DND-41 (cell line): Measurements from ENCODE around the gene TBC1D5.

Experiments
- ATAC-seq: fragments of 200-7000 bp; cut with Tn5 transposase; 3 replicates; pipeline ENCODE4 v1.9.1; 2021; ENCODE audit warnings: low read depth; ENCODE audit not compliant: insufficient read depth
- DNase-seq: peaks from one replicate; pipeline ENCODE4 v3.0.0-alpha.2; 2020
- H2AFZ ChIP-seq: 2 replicates; pipeline ENCODE4 v1.6.0; 2012; ENCODE audit warnings: low read depth, low read length
- H3K27ac ChIP-seq: 2 replicates; pipeline ENCODE4 v1.5.1; 2012; ENCODE audit warnings: low read length, inconsistent platforms
- H3K27me3 ChIP-seq: fragments of 200-600 bp; sonication (generic); 2 replicates; pipeline ENCODE4 v1.6.0; 2012; ENCODE audit warnings: low read length, mild to moderate bottlenecking, inconsistent platforms; ENCODE audit not compliant: insufficient read depth, poor library complexity
- H3K36me3 ChIP-seq: 2 replicates; pipeline ENCODE4 v1.5.1; 2012; ENCODE audit warnings: low read length, inconsistent platforms; ENCODE audit not compliant: insufficient read depth
- H3K4me1 ChIP-seq: 2 replicates; pipeline ENCODE4 v1.5.1; 2012; ENCODE audit warnings: mild to moderate bottlenecking, low read length; ENCODE audit not compliant: insufficient read depth
- H3K4me2 ChIP-seq: 2 replicates; pipeline ENCODE4 v1.6.0; 2012; ENCODE audit warnings: mild to moderate bottlenecking, moderate library complexity, low read length, inconsistent platforms; ENCODE audit not compliant: insufficient read depth
- H3K4me3 ChIP-seq, 2 experiments: fragments of 200-600 bp in 1 of 2; shearing (Covaris generic) in 1 of 2; 2 replicates each; pipeline ENCODE4 v1.5.1; 2012 to 2016; ENCODE audit warnings: inconsistent platforms in 2 of 2, low read length in 2 of 2, mild to moderate bottlenecking in 2 of 2, low read depth in 1 of 2, moderate library complexity in 1 of 2
- H3K79me2 ChIP-seq: 2 replicates; pipeline ENCODE4 v1.6.0; 2012; ENCODE audit warnings: low read length, inconsistent platforms; ENCODE audit not compliant: insufficient read depth
- H3K9ac ChIP-seq: 2 replicates; pipeline ENCODE4 v1.6.0; 2012; ENCODE audit warnings: low read depth, mild to moderate bottlenecking, inconsistent platforms, low read length, moderate library complexity
- H3K9me3 ChIP-seq: 2 replicates; pipeline ENCODE4 v1.5.1; 2012; ENCODE audit warnings: low read length, moderate library complexity, mild to moderate bottlenecking, inconsistent platforms; ENCODE audit not compliant: insufficient read depth, severe bottlenecking
- H4K20me1 ChIP-seq: 2 replicates; pipeline ENCODE4 v1.6.0; 2012; ENCODE audit warnings: low read length; ENCODE audit not compliant: insufficient read depth
- EZH2 ChIP-seq: IDR thresholded peaks from 3 replicates; pipeline ENCODE4 v1.6.1; 2012; ENCODE audit warnings: borderline replicate concordance, low read depth, mild to moderate bottlenecking, moderate library complexity, low read length, inconsistent platforms; ENCODE audit not compliant: severe bottlenecking
- TF ChIP-seq, protein P1 (sequence below): IDR thresholded peaks from 2 replicates; pipeline ENCODE4 v1.5.1; 2012; ENCODE audit warnings: borderline replicate concordance, low read length, moderate library complexity, mild to moderate bottlenecking; ENCODE audit not compliant: poor library complexity, severe bottlenecking; ENCODE audit errors: extremely low read depth

Gene TBC1D5

DNA sequence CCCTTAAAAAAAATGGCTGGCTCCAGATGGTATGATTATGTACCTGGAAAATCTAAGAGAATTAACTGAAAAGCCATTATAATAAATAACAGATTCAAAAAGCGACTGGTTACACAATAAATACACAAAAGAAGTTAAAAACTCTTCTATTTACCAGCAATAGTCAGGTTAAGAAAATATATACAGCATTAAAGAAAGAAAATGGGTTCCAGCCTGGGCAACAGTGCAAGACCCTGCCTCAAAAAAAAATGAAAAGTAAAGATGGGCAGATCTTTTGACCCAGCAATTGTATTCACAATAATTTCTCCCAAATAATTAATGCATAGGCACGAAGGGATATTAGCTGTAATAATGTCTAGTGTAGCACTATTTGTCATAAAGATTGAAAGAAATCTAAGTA is 8.7 kb downstream of the TBC1D5 start:
- no peak overlapping the region for H3K4me3 ChIP-seq

DNA sequence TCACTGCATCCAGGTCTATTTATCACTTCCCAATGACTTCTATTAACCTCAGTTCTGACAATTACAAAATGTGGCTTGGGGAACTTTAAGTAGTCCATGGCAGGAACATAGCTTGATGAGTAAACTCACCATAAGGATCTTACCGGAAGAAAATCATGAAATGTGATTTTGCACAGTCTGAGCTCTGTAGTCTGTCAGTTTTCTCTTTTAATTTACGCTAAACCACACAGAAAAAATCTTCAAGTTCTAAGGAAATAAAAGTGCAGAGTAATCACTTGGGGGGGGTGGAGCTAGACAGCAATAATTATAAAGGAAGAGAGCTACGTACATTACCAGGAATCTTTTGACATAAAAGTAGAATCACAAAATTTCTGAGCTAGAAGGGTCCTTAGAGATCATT is 9.2 kb downstream of the TBC1D5 start:
- ATAC-seq (no peak), DNase-seq (no peak)
- no peaks in the 10 kb centered on the region for H3K27me3 ChIP-seq
- H3K36me3 ChIP-seq: peaks cover 30% of the 10 kb centered on the region
- no peaks in the 10 kb centered on the region; the same call in 1 of the 2 replicates for H4K20me1 ChIP-seq
- TF ChIP-seq EZH2: no peak
- TF ChIP-seq, protein P1, sequence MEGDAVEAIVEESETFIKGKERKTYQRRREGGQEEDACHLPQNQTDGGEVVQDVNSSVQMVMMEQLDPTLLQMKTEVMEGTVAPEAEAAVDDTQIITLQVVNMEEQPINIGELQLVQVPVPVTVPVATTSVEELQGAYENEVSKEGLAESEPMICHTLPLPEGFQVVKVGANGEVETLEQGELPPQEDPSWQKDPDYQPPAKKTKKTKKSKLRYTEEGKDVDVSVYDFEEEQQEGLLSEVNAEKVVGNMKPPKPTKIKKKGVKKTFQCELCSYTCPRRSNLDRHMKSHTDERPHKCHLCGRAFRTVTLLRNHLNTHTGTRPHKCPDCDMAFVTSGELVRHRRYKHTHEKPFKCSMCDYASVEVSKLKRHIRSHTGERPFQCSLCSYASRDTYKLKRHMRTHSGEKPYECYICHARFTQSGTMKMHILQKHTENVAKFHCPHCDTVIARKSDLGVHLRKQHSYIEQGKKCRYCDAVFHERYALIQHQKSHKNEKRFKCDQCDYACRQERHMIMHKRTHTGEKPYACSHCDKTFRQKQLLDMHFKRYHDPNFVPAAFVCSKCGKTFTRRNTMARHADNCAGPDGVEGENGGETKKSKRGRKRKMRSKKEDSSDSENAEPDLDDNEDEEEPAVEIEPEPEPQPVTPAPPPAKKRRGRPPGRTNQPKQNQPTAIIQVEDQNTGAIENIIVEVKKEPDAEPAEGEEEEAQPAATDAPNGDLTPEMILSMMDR: no peak
- no peak overlapping the region for H2AFZ ChIP-seq
- peaks cover 9% of the 10 kb centered on the region for H3K4me1 ChIP-seq
- no peak overlapping the region for H3K4me3 ChIP-seq
- H3K9me3 ChIP-seq: no peaks in the 10 kb centered on the region
- no peak overlapping the region for H3K4me2 ChIP-seq
- no peak overlapping the region for H3K27ac ChIP-seq
- no peak overlapping the region for H3K9ac ChIP-seq
- H3K79me2 ChIP-seq: peaks cover 91% of the 10 kb centered on the region

More for the DNA sequence above, 8.7 kb downstream of the TBC1D5 start:
- H3K9me3 ChIP-seq: no peaks in the 10 kb centered on the region
- H3K4me2 ChIP-seq: no peak overlapping the region
- H3K79me2 ChIP-seq: peaks cover 92% of the 10 kb centered on the region
- peaks cover 14% of the 10 kb centered on the region for H3K4me1 ChIP-seq
- ATAC-seq (no peak), DNase-seq (no peak)
- no peak overlapping the region for H3K9ac ChIP-seq
- peaks cover 27% of the 10 kb centered on the region for H3K36me3 ChIP-seq
- no peaks in the 10 kb centered on the region; the same call in 1 of the 2 replicates for H4K20me1 ChIP-seq
- H3K27me3 ChIP-seq: no peaks in the 10 kb centered on the region
- no peak overlapping the region for H2AFZ ChIP-seq
- TF ChIP-seq, protein P1: no peak
- TF ChIP-seq EZH2: no peak
- H3K27ac ChIP-seq: no peak overlapping the region

DNA sequence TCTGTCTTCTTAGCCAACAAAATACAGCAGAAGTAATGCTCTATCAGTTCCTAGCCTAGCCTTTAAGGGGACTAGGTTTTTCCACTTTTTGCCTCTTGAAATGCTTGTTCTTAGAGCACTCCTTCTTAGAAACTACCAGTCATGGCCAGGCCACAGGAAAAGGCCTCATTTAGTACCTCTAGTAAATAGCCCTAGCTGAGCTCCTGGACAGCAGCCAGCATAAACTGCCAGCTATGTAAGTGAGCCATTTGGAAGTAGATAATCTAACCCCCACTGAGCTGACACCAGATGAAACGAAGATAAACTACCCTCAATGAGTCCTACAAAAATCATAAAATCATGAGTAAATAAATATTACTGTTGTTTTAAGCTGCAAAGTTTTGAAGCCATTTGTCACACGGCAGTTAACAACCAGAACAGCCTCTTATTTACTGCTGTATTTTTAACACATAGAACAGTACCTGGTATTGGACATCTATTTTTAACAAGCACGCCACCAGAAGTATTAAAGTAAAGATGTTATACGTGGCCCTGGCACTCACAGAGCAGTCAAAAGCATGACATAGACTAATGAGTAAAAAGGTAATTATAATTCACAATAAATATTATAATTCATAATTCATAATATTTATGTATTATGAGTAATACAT is 12.0 kb downstream of the TBC1D5 start:
- no peak overlapping the region for H3K27ac ChIP-seq

More for the DNA sequence above, 12.0 kb downstream of the TBC1D5 start:
- Histone ChIP-seq H3K9ac (no peak overlapping the region), H4K20me1 (no peaks in the 10 kb centered on the region; the same call in 1 of the 2 replicates), H3K79me2 (peaks cover 83% of the 10 kb centered on the region), H3K36me3 (peaks cover 43% of the 10 kb centered on the region), H3K27me3 (no peaks in the 10 kb centered on the region), H3K4me2 (no peak overlapping the region), H2AFZ (no peak overlapping the region), H3K4me1 (peaks cover 4% of the 10 kb centered on the region; the same call in 1 of the 2 replicates), H3K9me3 (peaks cover 3% of the 10 kb centered on the region), H3K4me3 (no peak overlapping the region)
- no peak for DNase-seq
- no peak for ATAC-seq
- TF ChIP-seq EZH2: no peak
- TF ChIP-seq, protein P1: no peak
